K562 (cell line): ENCODE measurements around the gene MDC1. TPM values are rescaled to one million over a fixed set of nuclear protein-coding genes. Genes with fewer than 3 reads are reported as not detected.
A peak's percentile ranks its signal among the peaks of the same experiment; 100 is the strongest.

Source experiments
- ATF1 ChIP-seq, 2 experiments: fragments of 450-650 bp in 1 of 2; IDR thresholded peaks; 2 replicates each; pipeline ENCODE4 v1.6.1; 2016; ENCODE audit warnings: missing compliant biosample characterization in 1 of 2, missing genetic modification characterization in 1 of 2
- CAMTA2 ChIP-seq: fragments of 250-450 bp; sonication (Bioruptor Pico); conservative IDR thresholded peaks from 2 replicates; pipeline ENCODE4 v1.5.1; 2022
- ELF4 ChIP-seq: fragments of 450-650 bp; formaldehyde crosslinking; IDR thresholded peaks from 2 replicates; pipeline ENCODE4 v1.4.0; 2022; ENCODE audit warnings: missing genetic modification characterization
- MED1 ChIP-seq: sonication (generic); formaldehyde crosslinking; IDR thresholded peaks from 2 replicates; pipeline ENCODE4 v1.8.1; 2023; ENCODE audit warnings: missing genetic modification reagents, borderline replicate concordance
- NKRF ChIP-seq: fragments of 450-650 bp; IDR thresholded peaks from 2 replicates; pipeline ENCODE4 v1.6.1; 2016; ENCODE audit warnings: borderline replicate concordance
- OTX1 ChIP-seq: fragments of 450-650 bp; formaldehyde crosslinking; IDR thresholded peaks from 2 replicates; pipeline ENCODE4 v1.4.0; 2022; ENCODE audit warnings: mild to moderate bottlenecking
- TAF7 ChIP-seq: fragments of 450-650 bp; IDR thresholded peaks from 2 replicates; pipeline ENCODE4 v1.6.1; 2016; ENCODE audit warnings: missing genetic modification characterization, missing compliant biosample characterization
- ZFX ChIP-seq: sonication (generic); formaldehyde crosslinking; IDR thresholded peaks from 2 replicates; pipeline ENCODE4 v1.8.0; 2022; ENCODE audit warnings: mild to moderate bottlenecking, missing genetic modification reagents, moderate library complexity
- ZNF253 ChIP-seq: fragments of 250-450 bp; sonication (Bioruptor Pico); conservative IDR thresholded peaks from 2 replicates; pipeline ENCODE4 v1.6.1; 2021; ENCODE audit warnings: mild to moderate bottlenecking
- polyA plus RNA-seq, 8 experiments: library from polyadenylated mRNA; depleted of rRNA in 4 of 8; stranded (reverse) in 5 of 8; unstranded in 3 of 8; fragments of >200 nt; fragmentation: Nextera tagmentation in 2 of 8; fragmentation: Illumina TruSeq in 1 of 8; extraction: Ambion mirVana in 2 of 8; extraction: Trizol in 1 of 8; gene quantifications; 2 replicates each; pipeline versions ENCODE4 v1.2.1 to v1.2.3, GENCODE V29; 2011 to 2014; ENCODE audit warnings: inconsistent platforms in 1 of 8, missing spikeins in 1 of 8
- total RNA-seq, 7 experiments: library from RNA; depleted of rRNA in 6 of 7; stranded (reverse); fragments of >200 nt in 6 of 7; fragmentation: Illumina TruSeq in 2 of 7; extraction: Trizol in 2 of 7; gene quantifications; 2 replicates each; pipeline versions ENCODE4 v1.2.1 to v1.2.3, GENCODE V29; 2011 to 2021; ENCODE audit warnings: low replicate concordance in 1 of 7
- TF ChIP-seq, protein P1 (sequence below): IDR thresholded peaks from 3 replicates; pipeline ENCODE4 v1.6.1; 2011; ENCODE audit warnings: borderline replicate concordance, mild to moderate bottlenecking; ENCODE audit not compliant: insufficient read length, insufficient read depth
- TF ChIP-seq, protein P2 (sequence below): sonication (generic); formaldehyde crosslinking; IDR thresholded peaks from 2 replicates; pipeline ENCODE4 v1.8.1; 2023; ENCODE audit warnings: mild to moderate bottlenecking, missing genetic modification reagents

MDC1 gene
- total and polyA plus RNA-seq, 9 of the 15 experiments (the other 6 are each of a cell fraction or from before 2014, with no cell fraction given): 8.2 to 114 (median 20.0) TPM

- peak; percentile 75; the same call in 1 of the 2 replicates for TF ChIP-seq ELF4 (CRISPR knock-in tag)
- TF ChIP-seq ZNF253 (CRISPR knock-in tag): 0 out of 2 replicates have a peak, but pooled peaks have one; percentile 15
- peak; percentile 50; the same call in 1 of the 2 replicates for TF ChIP-seq NKRF
- peak; percentile 82 for TF ChIP-seq ZFX
- TF ChIP-seq TAF7 (tag): 0 out of 2 replicates have a peak, but pooled peaks have one; percentile 21
- no peak for TF ChIP-seq ATF1 (CRISPR knock-in tag; IDR thresholded peaks at IDR 0.05)
- peak; percentile 38 for TF ChIP-seq ATF1 (tag; IDR thresholded peaks at IDR 0.05)
- TF ChIP-seq OTX1 (CRISPR knock-in tag): peak; percentile 67; the same call in 1 of the 2 replicates
- TF ChIP-seq, protein P1, sequence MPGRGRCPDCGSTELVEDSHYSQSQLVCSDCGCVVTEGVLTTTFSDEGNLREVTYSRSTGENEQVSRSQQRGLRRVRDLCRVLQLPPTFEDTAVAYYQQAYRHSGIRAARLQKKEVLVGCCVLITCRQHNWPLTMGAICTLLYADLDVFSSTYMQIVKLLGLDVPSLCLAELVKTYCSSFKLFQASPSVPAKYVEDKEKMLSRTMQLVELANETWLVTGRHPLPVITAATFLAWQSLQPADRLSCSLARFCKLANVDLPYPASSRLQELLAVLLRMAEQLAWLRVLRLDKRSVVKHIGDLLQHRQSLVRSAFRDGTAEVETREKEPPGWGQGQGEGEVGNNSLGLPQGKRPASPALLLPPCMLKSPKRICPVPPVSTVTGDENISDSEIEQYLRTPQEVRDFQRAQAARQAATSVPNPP: no peak
- TF ChIP-seq, protein P2, sequence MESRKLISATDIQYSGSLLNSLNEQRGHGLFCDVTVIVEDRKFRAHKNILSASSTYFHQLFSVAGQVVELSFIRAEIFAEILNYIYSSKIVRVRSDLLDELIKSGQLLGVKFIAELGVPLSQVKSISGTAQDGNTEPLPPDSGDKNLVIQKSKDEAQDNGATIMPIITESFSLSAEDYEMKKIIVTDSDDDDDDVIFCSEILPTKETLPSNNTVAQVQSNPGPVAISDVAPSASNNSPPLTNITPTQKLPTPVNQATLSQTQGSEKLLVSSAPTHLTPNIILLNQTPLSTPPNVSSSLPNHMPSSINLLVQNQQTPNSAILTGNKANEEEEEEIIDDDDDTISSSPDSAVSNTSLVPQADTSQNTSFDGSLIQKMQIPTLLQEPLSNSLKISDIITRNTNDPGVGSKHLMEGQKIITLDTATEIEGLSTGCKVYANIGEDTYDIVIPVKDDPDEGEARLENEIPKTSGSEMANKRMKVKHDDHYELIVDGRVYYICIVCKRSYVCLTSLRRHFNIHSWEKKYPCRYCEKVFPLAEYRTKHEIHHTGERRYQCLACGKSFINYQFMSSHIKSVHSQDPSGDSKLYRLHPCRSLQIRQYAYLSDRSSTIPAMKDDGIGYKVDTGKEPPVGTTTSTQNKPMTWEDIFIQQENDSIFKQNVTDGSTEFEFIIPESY: no peak; the same call in none of the 2 replicates
- TF ChIP-seq MED1 (CRISPR knock-in tag): no peak
- no peak for TF ChIP-seq CAMTA2 (CRISPR knock-in tag)
Observed at GRCh38 chr6:30742316-30743098, 25.4 kb upstream of the MDC1 start, which contains the start of gene FLOT1 (continued).
